ENCODE measurements around the gene HOXA3. TPM values are rescaled to one million over a fixed set of nuclear protein-coding genes. Genes with fewer than 3 reads are reported as not detected.

HOXA3 gene
- total and polyA plus RNA-seq, 9 of the 15 experiments (the other 6 are each of a cell fraction or from before 2014, with no cell fraction given): 0.04 to 0.13 TPM; not detected in 7

GRCh38 chr7:27184337-27185012 lies 32.1 kb upstream of the HOXA3 start (continued):
- TF ChIP-seq CHD7 (IDR thresholded peaks at IDR 0.05; ENCODE audit: low read depth, low read length) (no peak), ARID4B (CRISPR knock-in tag; IDR thresholded peaks at IDR 0.05) (no peak), ZNF696 (CRISPR knock-in tag; conservative IDR thresholded peaks at IDR 0.05) (no peak), U2AF1 (optimal IDR thresholded peaks at IDR 0.05; ENCODE audit: low read depth, low read length) (no peak), RBM22 (IDR thresholded peaks at IDR 0.05; ENCODE audit: low read depth, low read length, poor library complexity, severe bottlenecking) (no peak)
- TF ChIP-seq, protein P1, sequence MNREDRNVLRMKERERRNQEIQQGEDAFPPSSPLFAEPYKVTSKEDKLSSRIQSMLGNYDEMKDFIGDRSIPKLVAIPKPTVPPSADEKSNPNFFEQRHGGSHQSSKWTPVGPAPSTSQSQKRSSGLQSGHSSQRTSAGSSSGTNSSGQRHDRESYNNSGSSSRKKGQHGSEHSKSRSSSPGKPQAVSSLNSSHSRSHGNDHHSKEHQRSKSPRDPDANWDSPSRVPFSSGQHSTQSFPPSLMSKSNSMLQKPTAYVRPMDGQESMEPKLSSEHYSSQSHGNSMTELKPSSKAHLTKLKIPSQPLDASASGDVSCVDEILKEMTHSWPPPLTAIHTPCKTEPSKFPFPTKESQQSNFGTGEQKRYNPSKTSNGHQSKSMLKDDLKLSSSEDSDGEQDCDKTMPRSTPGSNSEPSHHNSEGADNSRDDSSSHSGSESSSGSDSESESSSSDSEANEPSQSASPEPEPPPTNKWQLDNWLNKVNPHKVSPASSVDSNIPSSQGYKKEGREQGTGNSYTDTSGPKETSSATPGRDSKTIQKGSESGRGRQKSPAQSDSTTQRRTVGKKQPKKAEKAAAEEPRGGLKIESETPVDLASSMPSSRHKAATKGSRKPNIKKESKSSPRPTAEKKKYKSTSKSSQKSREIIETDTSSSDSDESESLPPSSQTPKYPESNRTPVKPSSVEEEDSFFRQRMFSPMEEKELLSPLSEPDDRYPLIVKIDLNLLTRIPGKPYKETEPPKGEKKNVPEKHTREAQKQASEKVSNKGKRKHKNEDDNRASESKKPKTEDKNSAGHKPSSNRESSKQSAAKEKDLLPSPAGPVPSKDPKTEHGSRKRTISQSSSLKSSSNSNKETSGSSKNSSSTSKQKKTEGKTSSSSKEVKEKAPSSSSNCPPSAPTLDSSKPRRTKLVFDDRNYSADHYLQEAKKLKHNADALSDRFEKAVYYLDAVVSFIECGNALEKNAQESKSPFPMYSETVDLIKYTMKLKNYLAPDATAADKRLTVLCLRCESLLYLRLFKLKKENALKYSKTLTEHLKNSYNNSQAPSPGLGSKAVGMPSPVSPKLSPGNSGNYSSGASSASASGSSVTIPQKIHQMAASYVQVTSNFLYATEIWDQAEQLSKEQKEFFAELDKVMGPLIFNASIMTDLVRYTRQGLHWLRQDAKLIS (CRISPR knock-in tag; IDR thresholded peaks at IDR 0.05): no peak

All from K562 (cell line).